RPMI7951 (cell line): ENCODE measurements around the gene POMC. TPM values are rescaled to one million over a fixed set of nuclear protein-coding genes. Genes with fewer than 3 reads are reported as not detected.
"Not testable (repeated sequence)": the region's sequence is repeated elsewhere in the genome, so short reads cannot be mapped to it uniquely, and the experiment has no call there.

ENCODE experiments used
- DNase-seq: peaks from one replicate; pipeline ENCODE4 v3.0.0-alpha.2; 2012; ENCODE audit warnings: low read depth
- total RNA-seq: library from RNA; depleted of rRNA; stranded (reverse); fragments of >200 nt; shearing (Covaris generic); gene quantifications from 2 replicates; pipeline ENCODE4 v1.2.3, GENCODE V29; 2014

Gene POMC
- total RNA-seq, 1 experiment from 2014 or later: 5.8 TPM

GRCh38 chr2:25176541-25177181 lies 8.3 kb upstream of the POMC start:
- no peak for DNase-seq

GRCh38 chr2:25176138-25176537 lies 7.8 kb upstream of the POMC start:
- no peak for DNase-seq

- no peak for DNase-seq
Observed at GRCh38 chr2:25174192-25174861, 5.9 kb upstream of the POMC start.

GRCh38 chr2:25173719-25174118 lies 5.3 kb upstream of the POMC start:
- no peak for DNase-seq

- DNase-seq: no peak
Observed at GRCh38 chr2:25170888-25171287, 2.5 kb upstream of the POMC start.

- no peak for DNase-seq
Observed at GRCh38 chr2:25169073-25169470, 692 bp upstream of the POMC start.

- peak; percentile 41 for DNase-seq
Observed at GRCh38 chr2:25165992-25166875, 2.1 kb downstream of the POMC start.

GRCh38 chr2:25164561-25164960 lies 3.8 kb downstream of the POMC start:
- no peak for DNase-seq

GRCh38 chr2:25162061-25162460 lies 6.3 kb downstream of the POMC start:
- not testable (repeated sequence) for DNase-seq

GRCh38 chr2:25161055-25161781 lies 7.2 kb downstream of the POMC start:
- DNase-seq: peak; percentile 74

GRCh38 chr2:25160376-25160775 lies 8.0 kb downstream of the POMC start:
- no peak for DNase-seq

GRCh38 chr2:25159949-25160348 lies 8.4 kb downstream of the POMC start:
- peak; percentile 45 for DNase-seq

GRCh38 chr2:25158096-25158852 lies 10.1 kb downstream of the POMC start:
- no peak for DNase-seq

- no peak for DNase-seq
Observed at GRCh38 chr2:25155401-25155800, 13.0 kb downstream of the POMC start.

- DNase-seq: no peak
Observed at GRCh38 chr2:25151718-25152117, 16.7 kb downstream of the POMC start.

- DNase-seq: peak; percentile 26
Observed at GRCh38 chr2:25150993-25151392, 17.4 kb downstream of the POMC start.

- DNase-seq: no peak
Observed at GRCh38 chr2:25149646-25150045, 18.7 kb downstream of the POMC start.

GRCh38 chr2:25146896-25147295 lies 21.5 kb downstream of the POMC start:
- DNase-seq: no peak

GRCh38 chr2:25145803-25146202 lies 22.6 kb downstream of the POMC start:
- DNase-seq: no peak

- no peak for DNase-seq
Observed at GRCh38 chr2:25141120-25141519, 27.3 kb downstream of the POMC start.

GRCh38 chr2:25140535-25140934 lies 27.8 kb downstream of the POMC start:
- DNase-seq: not testable (repeated sequence)
